Gastrocnemius medialis (tissue), 4 donors: ENCODE data around the gene OLFML3.
A peak's percentile ranks its signal among the peaks of the same experiment; 100 is the strongest.

Experiments
- POLR2A ChIP-seq, 2 donors: fragments of 450-650 bp; IDR thresholded peaks; one replicate each; pipeline ENCODE4 v1.6.1; 2017; ENCODE audit warnings: antibody characterized with exemption in 2 of 2, mild to moderate bottlenecking in 2 of 2, moderate library complexity in 2 of 2
- TF ChIP-seq, protein P1 (sequence below), 5 experiments: fragments of 450-650 bp in 3 of 5; fragments of 200-600 bp in 2 of 5; sonication (generic) in 2 of 5; IDR thresholded peaks in 4 of 5; conservative IDR thresholded peaks in 1 of 5; 1 replicate in 4 of 5; 2 replicates in 1 of 5; pipeline ENCODE4 v1.5.1; 2016 to 2019; ENCODE audit warnings: antibody characterized with exemption in 5 of 5, mild to moderate bottlenecking in 3 of 5, moderate library complexity in 3 of 5

DNA sequence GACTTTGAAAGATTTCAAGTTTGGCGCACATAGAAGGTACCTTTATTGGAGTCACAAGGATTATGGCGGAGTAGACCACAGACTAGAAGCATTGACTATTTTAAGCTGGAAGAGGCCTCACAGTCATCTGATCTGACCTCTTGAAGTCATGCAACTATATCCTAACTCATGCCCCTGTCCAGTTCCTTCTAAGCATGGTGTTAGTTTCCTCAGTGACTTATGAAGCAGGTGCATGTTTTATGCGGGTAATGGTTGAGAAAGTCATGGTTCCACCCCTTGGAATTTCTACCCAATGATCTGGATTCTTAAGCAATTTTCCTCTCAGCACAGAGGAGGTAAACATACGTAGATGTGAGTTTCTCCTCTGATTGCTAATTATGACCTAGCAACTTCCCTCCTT, 11.7 kb downstream of the OLFML3 start:
- TF ChIP-seq, protein P1, sequence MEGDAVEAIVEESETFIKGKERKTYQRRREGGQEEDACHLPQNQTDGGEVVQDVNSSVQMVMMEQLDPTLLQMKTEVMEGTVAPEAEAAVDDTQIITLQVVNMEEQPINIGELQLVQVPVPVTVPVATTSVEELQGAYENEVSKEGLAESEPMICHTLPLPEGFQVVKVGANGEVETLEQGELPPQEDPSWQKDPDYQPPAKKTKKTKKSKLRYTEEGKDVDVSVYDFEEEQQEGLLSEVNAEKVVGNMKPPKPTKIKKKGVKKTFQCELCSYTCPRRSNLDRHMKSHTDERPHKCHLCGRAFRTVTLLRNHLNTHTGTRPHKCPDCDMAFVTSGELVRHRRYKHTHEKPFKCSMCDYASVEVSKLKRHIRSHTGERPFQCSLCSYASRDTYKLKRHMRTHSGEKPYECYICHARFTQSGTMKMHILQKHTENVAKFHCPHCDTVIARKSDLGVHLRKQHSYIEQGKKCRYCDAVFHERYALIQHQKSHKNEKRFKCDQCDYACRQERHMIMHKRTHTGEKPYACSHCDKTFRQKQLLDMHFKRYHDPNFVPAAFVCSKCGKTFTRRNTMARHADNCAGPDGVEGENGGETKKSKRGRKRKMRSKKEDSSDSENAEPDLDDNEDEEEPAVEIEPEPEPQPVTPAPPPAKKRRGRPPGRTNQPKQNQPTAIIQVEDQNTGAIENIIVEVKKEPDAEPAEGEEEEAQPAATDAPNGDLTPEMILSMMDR (IDR thresholded peaks at IDR 0.05 in 4 of 5, conservative IDR thresholded peaks at IDR 0.05 in 1 of 5) = peak in 1 of 5 experiments; percentile 16
- no peak for TF ChIP-seq POLR2A (IDR thresholded peaks at IDR 0.05)
